ENCODE data around the gene GFPT1. TPM values are rescaled to one million over a fixed set of nuclear protein-coding genes. Genes with fewer than 3 reads are reported as not detected.
"Not testable (repeated sequence)": the region's sequence is repeated elsewhere in the genome, so short reads cannot be mapped to it uniquely, and the experiment has no call there.

The GFPT1 gene
- 27.8 and 36.1 TPM in 2 replicates for total RNA-seq

- peak; percentile 77 for DNase-seq (ENCODE audit: low read depth, low spot score)
Measured at GRCh38 chr2:69386789-69387734, at the start of gene GFPT1. TSS of gene GFPT1 (minus strand) at chr2:69387227. CDS start at chr2:69387071, 156 bp downstream.

- no peak for DNase-seq (ENCODE audit: low read depth, low spot score)
Measured at GRCh38 chr2:69436596-69436937, 49.5 kb upstream of the GFPT1 start.

- DNase-seq (ENCODE audit: low read depth, low spot score), result no peak
Measured at GRCh38 chr2:69434753-69435152, 47.7 kb upstream of the GFPT1 start.

GRCh38 chr2:69429491-69430183, 42.6 kb upstream of the GFPT1 start:
- no peak for DNase-seq (ENCODE audit: low read depth, low spot score)

GRCh38 chr2:69428981-69429380, 42.0 kb upstream of the GFPT1 start:
- no peak for DNase-seq (ENCODE audit: low read depth, low spot score)

GRCh38 chr2:69424419-69424818, 37.4 kb upstream of the GFPT1 start:
- no peak for DNase-seq (ENCODE audit: low read depth, low spot score)

- no peak for DNase-seq (ENCODE audit: low read depth, low spot score)
Measured at GRCh38 chr2:69422198-69422597, 35.2 kb upstream of the GFPT1 start.

GRCh38 chr2:69419111-69419510, 32.1 kb upstream of the GFPT1 start:
- not testable (repeated sequence) for DNase-seq (ENCODE audit: low read depth, low spot score)

- DNase-seq (ENCODE audit: low read depth, low spot score), result no peak
Measured at GRCh38 chr2:69416147-69416546, 29.1 kb upstream of the GFPT1 start.

GRCh38 chr2:69411120-69411519, 24.1 kb upstream of the GFPT1 start:
- DNase-seq (ENCODE audit: low read depth, low spot score), result no peak

GRCh38 chr2:69405306-69405705, 18.3 kb upstream of the GFPT1 start:
- no peak for DNase-seq (ENCODE audit: low read depth, low spot score)

- DNase-seq (ENCODE audit: low read depth, low spot score), result no peak
Measured at GRCh38 chr2:69400121-69400520, 13.1 kb upstream of the GFPT1 start.

- DNase-seq (ENCODE audit: low read depth, low spot score), result no peak
Measured at GRCh38 chr2:69397234-69397633, 10.2 kb upstream of the GFPT1 start.

GRCh38 chr2:69395866-69396265, 8.8 kb upstream of the GFPT1 start:
- no peak for DNase-seq (ENCODE audit: low read depth, low spot score)

- DNase-seq (ENCODE audit: low read depth, low spot score), result no peak
Measured at GRCh38 chr2:69393963-69394362, 6.9 kb upstream of the GFPT1 start.

GRCh38 chr2:69390471-69390870, 3.4 kb upstream of the GFPT1 start:
- no peak for DNase-seq (ENCODE audit: low read depth, low spot score)

GRCh38 chr2:69390001-69390400, 3.0 kb upstream of the GFPT1 start:
- no peak for DNase-seq (ENCODE audit: low read depth, low spot score)

GRCh38 chr2:69389271-69389670, 2.2 kb upstream of the GFPT1 start:
- no peak for DNase-seq (ENCODE audit: low read depth, low spot score)

GRCh38 chr2:69387770-69388481, 899 bp upstream of the GFPT1 start:
- DNase-seq (ENCODE audit: low read depth, low spot score), result no peak

- no peak for DNase-seq (ENCODE audit: low read depth, low spot score)
Measured at GRCh38 chr2:69386360-69386759, 667 bp downstream of the GFPT1 start.

GRCh38 chr2:69385443-69386151, 1.4 kb downstream of the GFPT1 start:
- DNase-seq (ENCODE audit: low read depth, low spot score), result no peak
